ENCODE data around the gene GADD45GIP1.

GRCh38 chr19:12937093-12937926, 19.7 kb downstream of the GADD45GIP1 start:
- TF ChIP-seq, protein P1, sequence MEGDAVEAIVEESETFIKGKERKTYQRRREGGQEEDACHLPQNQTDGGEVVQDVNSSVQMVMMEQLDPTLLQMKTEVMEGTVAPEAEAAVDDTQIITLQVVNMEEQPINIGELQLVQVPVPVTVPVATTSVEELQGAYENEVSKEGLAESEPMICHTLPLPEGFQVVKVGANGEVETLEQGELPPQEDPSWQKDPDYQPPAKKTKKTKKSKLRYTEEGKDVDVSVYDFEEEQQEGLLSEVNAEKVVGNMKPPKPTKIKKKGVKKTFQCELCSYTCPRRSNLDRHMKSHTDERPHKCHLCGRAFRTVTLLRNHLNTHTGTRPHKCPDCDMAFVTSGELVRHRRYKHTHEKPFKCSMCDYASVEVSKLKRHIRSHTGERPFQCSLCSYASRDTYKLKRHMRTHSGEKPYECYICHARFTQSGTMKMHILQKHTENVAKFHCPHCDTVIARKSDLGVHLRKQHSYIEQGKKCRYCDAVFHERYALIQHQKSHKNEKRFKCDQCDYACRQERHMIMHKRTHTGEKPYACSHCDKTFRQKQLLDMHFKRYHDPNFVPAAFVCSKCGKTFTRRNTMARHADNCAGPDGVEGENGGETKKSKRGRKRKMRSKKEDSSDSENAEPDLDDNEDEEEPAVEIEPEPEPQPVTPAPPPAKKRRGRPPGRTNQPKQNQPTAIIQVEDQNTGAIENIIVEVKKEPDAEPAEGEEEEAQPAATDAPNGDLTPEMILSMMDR (conservative IDR thresholded peaks at IDR 0.05), result no peak
- no peak for TF ChIP-seq ZFX (IDR thresholded peaks at IDR 0.05)
